Activated CD4-positive, alpha-beta T cell treated with anti-CD3 and anti-CD28 coated beads, Interleukin-2, Interleukin-4, amounts not matched to agents 100 ng/mL and 50 ng/mL, durations not matched to agents 16 hours and 8 hours (primary cell): ENCODE measurements around the gene TYMS.
A peak's percentile ranks its signal among the peaks of the same experiment; 100 is the strongest.

Source experiments
- DNase-seq: peaks from one replicate; pipeline ENCODE4 v3.0.0-alpha.2; 2020; ENCODE audit warnings: low spot score

TYMS gene

DNA sequence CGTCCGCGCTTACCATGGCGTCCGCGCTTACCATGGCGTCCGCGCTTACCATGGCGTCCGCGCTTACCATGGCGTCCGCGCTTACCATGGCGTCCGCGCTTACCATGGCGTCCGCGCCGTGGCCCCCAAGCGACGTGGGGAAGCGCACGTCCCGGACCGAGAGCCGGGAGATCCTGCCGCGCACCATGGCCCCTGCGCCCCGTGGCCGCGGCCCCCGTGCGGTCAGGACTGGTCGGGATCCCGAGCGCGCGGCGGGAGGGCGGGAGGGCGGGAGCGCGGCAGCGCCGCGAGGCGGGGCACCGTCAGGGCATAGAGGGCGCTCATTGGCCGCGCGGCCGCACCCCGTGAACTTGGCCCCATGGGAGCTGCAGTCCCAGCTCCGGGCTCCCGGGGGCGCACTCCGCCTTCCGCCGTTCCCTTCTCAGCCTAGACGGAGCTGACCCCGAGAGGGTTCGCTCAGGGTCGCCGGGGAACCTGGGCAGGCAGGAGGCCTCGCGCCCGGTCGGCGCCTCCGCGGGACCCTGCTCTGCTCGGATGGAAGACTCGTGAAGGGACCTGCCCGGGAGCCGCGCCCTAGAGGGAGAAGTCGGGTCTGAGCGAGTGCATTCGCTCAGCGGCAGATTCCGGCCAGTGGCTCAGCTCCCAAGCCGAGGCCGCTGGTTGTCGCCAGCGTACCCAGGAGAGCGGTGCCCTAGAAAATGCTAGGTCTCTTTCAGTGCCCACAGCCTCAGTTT lies 55.1 kb downstream of the TYMS start, which contains the start of gene ENOSF1:
Gene ENOSF1 (minus strand): TSS at position 230 of the 734 bp plus-strand sequence. CDS start 43 bp downstream, at position 187.
- peak; percentile 91 for DNase-seq

DNA sequence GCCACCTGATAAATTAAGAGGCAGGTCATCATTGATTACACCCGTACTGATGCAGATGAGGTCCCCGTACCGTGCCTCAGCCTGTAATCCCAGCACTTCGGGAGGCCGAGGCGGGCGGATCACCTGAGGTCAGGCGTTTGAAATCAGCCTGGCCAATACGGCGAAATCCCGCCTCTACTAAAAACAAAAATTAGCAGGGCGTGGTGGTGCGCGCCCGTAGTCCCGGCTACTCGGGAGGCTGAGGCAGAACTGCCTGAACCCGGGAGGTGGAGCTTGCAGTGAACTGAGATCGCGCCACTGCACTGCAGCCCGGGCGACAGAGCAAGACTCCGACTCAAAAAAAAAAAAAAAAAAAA lies 55.7 kb downstream of the TYMS start:
- no peak for DNase-seq

DNA sequence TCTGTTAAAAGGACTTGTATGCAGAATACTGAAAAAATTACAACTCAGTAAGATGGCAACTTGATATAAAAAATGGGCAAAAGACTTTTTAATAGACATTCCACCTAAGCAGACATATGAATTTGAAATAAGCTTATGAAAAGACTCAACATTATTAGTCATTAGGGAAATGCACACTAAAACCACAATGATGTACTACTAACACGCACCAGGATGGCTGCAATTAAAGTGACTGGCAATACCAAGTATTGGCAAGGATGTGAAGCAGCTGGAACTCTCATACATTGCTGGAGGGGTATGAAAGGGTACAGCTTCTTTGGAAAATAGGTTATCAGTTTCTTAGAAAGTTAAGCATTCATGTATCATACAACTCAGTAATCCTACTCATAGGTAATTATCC lies 58.2 kb downstream of the TYMS start:
- peak; percentile 59 for DNase-seq

DNA sequence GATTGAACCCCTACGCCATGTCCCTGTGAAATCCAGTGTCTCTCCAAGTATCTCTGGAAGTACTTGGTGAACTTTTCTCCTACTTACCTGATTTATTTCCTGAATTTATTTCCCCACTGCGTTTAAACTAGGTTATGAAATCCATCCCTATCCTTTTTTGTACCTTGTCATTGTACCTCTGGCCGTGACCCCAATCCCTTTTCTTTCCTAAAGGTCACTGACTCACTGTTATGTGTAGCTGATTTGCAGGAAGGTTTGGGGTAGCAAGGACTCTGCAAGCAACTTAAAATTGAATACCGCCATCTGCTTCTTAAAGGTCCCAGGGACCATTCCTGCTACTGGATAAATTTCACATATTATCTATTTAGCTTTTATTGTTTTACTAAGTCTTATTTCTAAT lies 59.5 kb downstream of the TYMS start:
- no peak for DNase-seq
